Activated gamma-delta T cell (primary cell): ENCODE data around the gene PRKCB.
"Not testable (repeated sequence)": the region's sequence is repeated elsewhere in the genome, so short reads cannot be mapped to it uniquely, and the experiment has no call there.

Source experiments
- DNase-seq: peaks from one replicate; lab custom pipeline; 2025; lab: John Stamatoyannopoulos, UW

Gene PRKCB

DNA sequence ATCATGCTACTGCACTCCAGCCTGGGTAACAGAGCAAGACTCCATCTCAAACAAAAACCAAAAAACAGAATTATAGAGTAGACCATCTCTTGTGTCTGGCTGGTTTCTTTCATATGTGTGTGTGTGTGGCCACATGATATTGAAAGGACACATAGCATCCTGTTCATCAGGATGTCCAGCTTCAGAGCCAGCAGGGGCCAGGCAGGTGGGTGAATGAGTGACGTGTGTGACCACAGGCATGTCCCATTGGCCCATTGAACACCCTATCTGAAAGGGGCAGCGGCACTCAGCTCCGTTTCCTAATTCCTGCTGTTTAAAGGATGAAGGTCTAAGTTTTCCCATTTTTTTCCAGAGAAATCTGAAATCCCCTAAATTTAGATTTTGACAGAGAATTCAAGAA lies 174.2 kb downstream of the PRKCB start:
- no peak for DNase-seq

DNA sequence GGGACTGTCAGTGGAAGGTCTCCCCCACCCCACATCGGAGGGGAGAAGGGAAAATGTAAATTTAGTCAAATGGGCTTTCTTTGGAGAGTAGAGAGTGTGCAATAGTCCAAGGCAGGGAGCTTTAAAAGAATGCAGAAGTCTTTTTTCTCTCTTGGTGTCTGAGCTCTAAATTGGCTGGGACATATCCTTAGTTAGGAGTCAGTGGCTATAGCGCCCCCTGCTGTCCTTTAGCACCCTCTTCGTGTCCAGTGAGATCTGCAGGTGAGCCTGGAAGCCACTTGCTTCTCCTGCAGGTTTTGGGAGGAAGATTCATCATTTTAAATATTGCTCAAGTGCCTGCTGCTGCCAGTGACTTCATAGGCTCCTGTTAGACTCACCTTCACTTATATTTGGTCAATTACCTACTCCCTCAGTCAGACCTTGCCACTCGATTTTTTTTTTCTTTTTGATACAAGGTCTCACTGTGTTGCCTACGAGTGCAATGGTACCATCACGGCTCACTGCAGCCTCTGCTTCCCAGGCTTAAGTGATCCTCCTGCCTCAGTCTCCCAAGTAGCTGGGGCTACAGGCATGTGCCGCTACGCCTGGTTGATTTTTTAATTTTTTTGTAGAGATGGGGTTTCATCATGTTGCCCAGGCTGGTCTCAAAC lies 174.8 kb downstream of the PRKCB start:
- no peak for DNase-seq

DNA sequence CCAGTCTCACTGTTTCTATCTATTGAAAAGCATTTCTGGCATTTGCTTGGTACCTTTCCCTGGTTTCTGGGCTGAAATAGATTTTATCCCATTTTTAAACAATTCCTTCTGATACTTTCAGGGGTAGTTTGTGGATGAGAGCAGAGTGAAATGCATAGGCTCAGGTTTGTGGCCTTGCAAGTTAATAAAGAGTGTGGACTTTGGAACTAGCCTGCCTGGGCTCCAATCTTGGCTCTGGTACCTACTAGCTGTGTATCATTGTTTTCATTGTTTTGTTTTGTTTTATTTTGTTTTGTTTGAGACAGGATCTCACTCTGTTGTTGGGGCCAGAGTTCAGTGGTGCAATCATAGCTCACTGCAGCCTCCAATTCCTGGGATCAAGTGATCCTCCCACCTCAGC lies 175.5 kb downstream of the PRKCB start:
- no peak for DNase-seq

DNA sequence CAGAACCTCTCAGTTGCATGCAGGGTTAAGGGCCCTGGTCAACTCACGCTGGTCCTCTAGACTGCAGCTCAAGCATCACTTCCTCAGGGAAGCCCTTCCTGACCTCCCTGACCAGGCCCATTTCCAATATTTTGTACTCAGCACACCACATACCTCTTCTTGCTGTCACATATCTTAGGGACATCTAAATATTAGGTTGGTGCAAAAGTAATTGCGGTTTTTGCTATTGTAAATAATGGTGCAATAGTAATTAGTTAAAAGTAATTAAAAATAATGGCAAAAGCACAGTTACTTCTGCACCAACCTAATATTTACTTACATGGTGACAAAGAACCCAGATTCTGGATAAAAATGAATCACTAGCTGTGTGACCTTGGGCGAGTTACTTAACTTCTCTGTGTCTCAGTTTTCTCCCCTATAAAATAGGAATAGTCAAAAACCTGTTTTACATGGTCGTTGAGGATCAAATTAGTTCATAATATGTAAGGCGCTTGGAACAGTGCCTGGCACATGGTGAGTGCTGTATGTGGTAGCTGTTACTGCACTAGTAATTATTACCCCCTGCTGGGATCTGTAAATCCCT lies 177.4 kb downstream of the PRKCB start:
- no peak for DNase-seq

DNA sequence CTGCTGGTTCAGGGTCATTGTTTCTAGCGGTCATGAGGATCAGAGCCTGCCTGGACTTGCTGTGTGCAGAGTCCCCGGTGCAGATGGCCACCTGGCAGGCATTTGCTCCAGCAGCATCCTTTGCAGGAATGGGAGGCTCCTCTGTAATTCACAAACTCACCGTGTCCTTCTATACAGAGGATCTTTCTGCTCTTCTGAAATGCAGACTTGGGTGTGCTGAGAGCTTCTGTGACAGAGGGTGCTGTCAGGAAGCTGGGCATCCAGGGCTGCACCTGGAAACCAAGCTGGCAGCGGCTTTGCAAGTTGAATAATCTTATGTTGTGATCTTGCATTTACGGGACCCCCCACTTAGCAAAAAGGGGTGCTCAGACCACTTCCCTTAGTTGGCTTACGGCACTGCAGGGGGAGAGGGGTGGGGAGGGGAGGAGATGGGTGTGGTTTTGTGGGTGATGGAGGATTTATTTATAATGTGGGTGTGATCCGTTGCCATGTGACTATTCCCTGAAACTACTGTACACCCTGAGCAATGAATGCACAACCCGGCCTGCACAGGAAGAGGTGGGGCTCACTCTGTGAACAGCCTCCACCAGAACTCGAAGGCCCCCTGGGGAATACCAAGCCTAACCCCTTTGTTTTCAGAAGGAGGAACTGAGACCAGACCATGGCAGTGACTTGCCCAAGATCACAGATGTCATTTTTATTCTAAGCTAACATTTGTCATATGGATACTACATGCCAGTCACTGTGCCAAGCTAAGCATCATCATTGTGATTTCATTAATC lies 178.3 kb downstream of the PRKCB start:
- no peak for DNase-seq

DNA sequence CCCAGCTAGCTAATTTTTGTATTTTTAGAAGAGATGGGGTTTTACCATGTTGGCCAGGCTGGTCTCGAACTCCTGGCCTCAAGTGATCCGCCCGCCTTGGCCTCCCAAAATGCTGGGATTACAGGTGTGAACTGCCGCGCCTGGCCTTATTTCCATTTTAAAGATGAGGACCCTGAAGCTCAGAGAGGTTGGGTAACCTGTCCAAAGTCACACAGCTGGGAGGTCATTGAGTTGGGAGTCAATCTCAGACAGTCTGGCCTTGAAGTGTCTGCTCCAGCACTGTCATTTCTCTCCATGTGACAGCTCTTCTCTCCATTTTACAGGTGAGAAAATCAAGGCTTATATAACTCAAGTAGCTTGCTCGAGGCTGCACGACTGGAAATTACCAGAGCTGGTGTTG lies 179.2 kb downstream of the PRKCB start:
- DNase-seq: not testable (repeated sequence)

DNA sequence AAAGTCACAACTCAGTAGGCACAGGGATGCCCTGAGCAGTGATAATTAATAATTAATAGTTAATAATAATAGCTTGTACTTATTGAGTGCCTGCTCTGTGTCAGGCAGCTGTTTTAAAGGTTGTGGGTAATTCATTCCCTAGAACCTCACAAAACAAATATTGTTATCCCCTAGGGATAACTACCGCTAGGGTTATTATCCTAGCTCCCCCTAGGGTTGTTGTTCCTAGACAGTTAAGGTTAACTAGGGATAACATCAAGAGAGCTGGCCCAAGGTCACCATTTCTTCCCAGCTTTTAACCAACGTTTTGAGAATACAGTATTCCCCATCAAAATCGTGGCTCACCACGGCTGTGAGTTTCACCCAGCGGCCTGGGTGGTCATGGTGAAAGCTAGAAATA lies 180.1 kb downstream of the PRKCB start:
- DNase-seq: no peak

DNA sequence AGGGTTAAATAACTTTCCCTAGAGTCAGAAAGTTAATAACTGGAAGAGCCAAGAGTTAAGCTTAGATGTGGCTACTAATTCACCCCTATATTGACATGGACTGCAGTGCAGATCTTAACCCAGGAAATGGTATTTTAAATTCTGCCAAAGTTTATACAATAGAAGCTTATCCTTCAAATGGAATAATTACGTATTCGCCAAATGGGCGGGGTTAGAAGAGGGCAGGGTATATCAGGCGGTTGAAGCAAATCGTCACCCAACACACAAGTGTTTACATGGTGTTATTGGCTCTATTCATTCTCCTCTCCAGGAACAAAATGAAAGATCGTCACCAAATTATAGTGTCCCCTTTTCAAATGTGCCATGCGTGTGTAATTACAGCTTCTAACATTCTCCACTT lies 182.7 kb downstream of the PRKCB start:
- no peak for DNase-seq

DNA sequence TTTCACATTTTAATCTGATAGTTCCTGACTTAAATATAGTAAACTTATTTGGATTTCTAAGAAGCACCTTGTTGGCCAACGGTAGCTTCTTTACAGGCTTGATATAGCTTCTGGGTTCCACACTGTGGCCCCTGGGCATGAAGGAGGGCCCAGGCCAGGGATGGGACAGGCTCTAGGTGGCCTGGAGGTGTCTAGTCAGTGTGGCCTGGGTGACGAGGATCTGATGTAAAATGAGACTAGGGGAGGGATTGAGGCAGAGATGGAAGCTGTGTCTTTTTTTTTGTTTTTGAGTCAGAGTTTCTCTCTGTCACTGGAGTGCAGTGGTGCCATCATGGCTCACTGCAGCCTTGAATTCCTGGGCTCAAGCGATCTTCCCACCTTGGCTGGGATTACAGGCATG lies 187.0 kb downstream of the PRKCB start:
- no peak for DNase-seq

DNA sequence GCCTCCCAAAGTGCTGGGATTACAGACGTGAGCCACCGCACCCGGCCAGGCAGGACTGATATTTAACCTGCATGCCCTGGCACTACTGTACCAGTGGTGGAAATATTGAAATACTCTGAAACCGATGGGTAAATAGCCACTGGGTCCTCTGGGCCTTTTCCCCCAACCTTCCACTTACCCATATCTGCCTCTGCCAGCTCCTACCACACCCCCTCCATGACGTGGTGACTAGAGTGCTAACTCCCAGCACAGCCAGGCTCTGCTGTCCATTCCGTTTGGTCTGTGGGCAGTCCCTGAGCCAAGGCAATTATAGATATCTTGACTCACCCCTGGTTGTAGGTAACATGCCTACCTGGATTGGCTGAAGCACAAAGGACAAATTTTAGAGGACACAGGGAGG lies 187.8 kb downstream of the PRKCB start:
- DNase-seq: no peak

DNA sequence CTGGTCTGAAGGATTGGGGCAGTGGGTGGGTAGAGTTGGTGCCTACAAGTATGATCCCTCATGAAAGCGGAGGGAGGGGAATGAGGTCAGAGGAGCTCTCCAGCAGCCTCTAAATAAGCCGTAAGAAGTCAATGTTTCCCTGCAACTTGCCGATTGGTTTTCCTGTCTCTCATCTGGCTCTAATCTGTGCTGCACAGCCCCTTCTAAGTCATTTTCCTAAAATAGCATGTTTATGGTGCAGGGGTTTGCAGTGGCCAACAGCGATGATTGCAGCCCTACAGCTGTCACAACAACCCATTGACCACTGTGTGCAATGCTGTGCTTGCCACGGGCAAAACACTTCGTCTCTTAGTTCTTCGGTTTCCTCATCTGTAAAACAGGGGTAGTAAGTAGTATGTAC lies 189.2 kb downstream of the PRKCB start:
- DNase-seq: no peak

DNA sequence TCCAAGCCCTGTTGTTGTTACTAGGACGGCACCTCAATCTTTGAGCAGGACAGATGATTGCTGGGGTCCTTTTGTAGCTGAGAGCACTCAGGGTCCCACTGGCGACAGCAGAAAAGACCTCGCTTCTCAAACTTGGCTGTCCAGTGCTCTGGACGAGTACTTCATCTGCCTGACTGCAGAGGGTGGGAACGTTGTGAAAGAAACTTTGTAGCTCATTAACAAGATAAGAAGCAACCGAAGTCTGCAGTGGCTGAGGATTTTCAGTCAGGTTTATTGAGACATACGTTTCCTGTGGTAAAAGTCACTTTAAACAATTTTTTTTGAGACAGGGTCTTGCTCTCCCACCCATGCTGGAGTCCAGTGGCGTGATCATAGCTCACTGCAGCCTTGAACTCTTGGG lies 191.7 kb downstream of the PRKCB start:
- no peak for DNase-seq

DNA sequence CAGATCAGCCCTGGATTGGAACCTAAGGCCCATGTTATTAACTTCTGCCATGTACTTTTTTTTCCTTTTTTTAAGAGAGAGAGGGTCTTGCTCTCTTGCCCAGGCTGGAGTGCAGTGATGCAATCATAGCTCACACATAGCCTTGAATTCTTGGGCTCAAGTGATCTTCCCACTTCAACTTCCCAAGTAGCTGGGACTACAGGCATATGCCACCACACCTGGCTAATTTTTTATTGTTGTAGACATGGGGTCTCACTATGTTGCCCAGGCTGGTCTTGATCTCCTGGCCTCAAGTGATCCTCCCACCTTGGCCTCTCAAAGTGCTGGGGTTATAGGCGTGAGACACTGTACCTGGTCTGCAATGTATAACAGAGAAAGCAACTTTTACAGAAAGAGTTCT lies 194.1 kb downstream of the PRKCB start:
- DNase-seq: not testable (repeated sequence)

DNA sequence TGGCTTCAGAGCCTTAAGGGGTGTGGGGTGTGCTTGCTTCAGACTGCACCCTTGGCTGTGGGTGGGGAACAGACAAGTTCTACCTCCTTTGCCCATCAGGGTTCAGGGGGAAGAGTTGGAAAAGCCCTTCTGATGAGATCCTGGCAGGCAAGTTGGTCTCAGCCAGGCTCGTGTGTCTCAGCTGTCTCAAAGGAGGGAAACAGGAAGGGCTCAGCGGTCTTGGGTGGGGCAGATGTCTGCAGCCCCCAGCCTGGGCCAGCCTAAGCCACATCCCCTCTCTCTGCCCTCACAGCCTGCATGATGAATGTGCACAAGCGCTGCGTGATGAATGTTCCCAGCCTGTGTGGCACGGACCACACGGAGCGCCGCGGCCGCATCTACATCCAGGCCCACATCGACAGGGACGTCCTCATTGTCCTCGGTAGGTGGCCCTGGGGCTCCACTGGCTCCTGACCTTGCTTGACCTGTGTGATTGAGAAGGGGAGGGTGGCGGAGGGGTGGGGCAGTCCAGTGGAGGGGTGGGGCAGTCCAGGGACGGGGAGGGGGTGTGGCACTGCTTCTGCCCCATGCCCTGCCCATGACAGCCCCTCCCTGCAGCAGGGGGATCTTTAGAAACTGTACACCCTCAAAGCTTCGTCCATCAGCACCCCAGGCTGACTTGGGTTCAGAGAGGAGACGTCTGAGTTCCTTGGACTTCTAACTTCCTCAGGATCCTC lies 199.5 kb downstream of the PRKCB start:
- peak; percentile 20 for DNase-seq

DNA sequence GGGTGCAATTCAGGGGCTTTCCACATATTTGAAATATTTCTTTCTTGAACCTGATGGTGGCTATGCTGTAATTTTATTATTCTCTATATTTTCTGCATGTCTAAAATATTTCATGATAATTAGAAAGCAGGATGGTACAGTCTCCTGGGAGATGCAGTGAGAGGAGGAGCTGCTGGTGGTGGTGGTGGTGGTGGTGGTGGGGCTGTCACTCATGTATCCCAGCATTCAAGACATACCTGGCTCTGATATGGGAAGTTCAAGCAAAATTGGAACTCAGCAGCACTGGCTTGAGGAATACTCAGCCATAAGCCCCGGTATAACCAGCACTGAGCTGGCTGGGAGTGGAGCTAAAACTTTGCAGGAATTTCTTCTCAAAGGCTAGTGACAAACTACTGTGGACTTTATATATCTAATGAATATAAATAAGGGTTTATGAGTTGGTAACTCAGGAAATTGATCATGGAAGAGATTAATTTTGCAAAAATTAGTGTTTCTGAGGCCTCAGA lies 200.3 kb downstream of the PRKCB start:
- DNase-seq: no peak

DNA sequence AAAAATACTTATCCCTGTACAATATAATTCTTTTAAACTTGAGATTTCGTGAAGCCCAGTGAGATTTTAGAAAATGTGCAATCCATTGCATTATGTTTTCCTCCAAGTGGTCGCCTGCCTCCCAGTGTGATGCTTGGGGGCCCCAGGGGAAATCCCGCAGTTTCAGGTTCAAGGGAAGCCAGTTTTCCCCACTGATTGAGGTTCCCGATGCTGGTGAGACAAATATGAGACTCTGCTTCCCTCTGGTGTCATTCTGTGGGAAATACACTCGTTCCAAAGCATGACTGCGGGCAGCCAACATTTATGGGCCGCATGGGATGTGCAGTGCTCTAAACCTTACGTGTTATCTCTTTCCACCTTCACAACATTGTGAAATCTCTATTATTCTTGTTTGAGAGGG lies 200.8 kb downstream of the PRKCB start:
- no peak for DNase-seq

DNA sequence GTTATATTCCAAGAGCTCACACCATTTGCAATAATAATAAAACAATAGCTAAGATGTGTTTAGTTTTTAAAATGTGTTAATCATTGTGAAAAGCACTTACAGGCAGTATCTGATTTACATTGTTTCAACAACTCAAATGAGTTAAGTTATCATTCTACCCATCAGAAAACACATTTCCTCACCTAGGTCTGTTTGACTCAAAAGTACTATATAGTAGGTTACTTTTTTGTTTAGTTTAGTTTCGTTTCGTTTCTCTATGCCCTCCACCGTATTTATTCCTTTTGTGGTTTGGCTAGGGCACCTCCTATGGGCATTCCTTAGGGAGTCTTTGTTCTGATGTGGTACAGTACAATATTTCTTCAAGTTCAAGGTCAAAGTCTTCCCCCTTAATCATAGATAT lies 201.6 kb downstream of the PRKCB start:
- no peak for DNase-seq

DNA sequence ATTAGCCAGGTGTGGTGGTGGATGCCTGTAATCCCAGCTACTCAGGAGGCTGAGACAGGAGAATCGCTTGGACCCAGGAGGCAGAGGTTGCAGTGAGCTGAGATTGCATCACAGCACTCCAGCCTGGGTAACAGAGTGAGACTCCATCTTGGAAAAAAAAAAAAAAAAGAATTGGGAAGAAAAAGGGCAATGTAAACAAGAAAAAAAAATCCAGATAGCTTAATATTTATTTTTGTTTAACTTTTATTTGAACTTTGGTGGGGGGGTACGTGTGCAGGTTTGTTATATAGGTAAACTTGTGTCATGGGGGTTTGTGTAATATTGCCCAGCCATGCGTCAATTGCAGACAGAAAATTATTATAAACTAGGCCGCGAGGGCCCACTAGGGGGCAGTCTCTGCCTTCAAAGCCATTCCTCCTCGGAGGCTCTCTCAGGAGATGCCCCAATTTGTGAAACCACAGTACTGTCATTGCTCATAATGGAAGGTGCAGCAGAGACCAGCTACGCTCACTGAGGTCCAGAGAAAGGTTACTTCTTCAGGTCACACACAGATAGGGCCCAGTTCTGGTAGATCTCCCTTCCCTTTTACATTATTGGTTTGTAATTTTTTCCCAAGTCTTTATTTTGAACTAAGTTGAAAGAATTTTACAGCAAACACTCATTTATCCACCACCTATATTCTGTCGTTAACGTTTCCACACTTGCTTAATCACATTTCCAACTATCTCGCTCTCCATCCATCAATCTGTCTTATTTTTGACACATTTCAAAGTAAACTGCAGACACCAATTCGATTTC lies 206.2 kb downstream of the PRKCB start:
- no peak for DNase-seq

DNA sequence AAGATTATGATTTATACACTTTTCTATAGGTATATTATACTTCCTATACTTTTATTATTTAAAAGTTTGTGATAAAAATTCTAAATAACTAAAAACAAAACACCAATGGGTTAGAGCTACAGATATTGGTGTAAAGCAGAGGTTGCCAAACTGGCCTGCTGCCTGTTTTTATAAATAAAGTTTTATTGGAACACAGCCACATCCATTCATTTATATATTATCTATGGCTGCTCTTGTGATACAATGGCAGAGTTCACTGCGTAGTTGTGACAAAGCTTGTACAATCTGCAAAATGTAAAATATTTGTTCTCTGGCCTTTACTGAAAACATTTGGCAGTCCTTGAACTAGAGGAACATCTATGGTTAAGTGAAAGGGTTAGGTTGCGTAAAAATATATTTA lies 208.7 kb downstream of the PRKCB start:
- DNase-seq: no peak

DNA sequence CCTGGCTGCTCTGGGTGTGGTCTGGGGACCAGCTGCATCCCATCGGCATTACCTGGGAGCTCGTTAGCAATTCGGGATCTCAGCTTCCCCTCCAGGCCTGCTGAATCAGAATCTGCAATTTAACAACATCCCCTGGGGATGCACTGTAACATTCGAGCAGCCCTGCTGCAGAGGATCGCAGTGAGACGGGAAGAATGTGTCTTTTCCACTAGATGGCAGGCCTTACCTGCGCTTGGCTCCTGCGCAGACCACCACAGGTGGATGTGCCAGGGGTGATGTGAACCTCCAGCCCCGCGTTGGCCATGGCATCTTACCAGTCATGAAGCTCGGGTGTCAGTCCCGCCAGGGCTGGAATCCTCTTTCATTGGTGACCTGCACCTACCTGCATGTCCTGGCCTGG lies 209.9 kb downstream of the PRKCB start:
- no peak for DNase-seq

DNA sequence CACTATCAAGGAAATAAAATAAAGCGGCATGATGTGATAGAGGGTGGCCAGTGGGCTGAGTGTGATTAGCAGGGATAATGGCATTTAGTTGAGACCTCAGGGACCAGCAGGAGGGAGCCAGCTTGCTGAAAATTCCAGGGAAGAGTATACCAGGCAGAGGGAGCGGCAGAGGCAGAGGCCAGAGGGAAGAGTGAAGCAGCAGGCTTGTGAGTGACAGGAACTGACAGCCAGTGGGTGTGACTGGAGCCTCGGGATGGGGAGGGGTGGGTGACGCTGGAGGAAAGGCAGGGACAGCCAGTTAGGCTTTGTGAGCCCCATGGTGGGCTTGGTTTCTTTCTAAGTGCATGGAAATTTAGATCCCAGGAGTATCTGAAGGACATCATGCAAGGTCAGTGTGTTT lies 210.7 kb downstream of the PRKCB start:
- DNase-seq: no peak

DNA sequence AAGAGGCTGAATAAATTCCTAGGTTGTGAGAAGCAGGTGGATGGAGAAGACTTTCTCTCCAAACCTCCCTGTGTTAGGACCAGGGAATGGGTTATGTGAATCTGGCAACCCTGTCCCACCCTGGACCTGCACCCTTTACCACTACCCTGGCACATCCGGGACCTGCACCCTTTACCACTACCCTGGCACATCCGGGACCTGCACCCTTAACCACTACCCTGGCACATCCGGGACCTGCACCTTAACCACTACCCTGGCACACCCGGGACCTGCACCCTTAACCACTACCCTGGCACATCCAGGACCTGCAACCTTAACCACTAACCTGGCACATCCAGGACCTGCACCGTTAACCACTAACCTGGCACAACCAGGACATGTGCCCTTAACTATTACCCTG lies 213.3 kb downstream of the PRKCB start:
- DNase-seq: no peak
